NCI-H510A (cell line): ENCODE results near the gene RASGRF2.
"Not testable (repeated sequence)": the region's sequence is repeated elsewhere in the genome, so short reads cannot be mapped to it uniquely, and the experiment has no call there.

Experiments
- DNase-seq: peaks from one replicate; lab custom pipeline; 2025; lab: John Stamatoyannopoulos, UW

RASGRF2 gene

DNA sequence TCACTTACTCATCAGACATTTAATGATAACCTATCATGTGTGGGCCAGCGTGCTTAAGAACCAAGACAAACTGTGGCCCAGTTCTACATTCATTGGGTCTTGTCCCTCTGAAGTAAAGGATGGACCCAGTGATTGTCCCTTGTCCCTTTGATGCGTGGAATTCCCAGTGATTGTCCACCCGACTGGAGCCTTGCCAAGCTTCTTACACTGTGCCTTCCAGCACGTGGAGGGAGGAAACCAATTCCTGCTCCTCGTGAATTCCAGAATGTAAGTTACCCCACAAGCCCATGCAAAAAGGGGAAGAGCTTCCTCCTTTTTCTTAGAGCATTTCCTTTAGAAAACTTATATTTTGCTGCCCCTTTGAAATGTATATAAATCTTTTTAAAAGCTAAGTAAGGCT lies 280.8 kb downstream of the RASGRF2 start:
- no peak for DNase-seq

DNA sequence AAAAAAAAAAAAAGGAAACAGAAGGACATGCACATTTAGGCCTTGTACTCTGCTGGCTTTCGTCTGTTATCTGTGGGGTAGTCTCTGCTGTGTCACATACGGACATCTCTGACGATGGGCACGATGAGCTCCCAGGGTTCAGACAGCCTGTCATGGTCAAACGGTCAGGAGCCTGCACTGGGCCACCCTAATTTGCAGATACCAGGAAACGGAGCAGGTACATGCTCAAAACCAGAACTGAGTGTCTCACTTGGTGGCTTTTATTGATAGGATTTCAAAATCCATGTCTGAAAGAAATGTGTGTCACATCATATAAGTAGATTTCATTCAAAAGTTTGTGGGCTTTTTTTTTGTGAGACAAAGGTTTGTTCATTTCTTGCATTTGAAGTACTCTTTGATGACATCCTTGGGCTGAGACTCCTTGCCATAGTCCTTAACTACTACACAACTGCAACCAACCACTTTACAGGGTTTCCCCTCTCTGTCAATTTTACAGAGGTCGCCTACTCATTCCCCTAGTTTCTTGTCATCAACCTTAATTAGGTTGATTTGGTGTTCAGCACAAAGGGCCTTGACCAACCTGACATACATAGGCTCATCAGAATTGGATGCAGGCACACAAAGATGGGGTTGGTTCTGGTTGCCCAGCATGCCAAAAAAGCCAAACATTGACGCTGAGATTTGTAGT lies 281.9 kb downstream of the RASGRF2 start:
- no peak for DNase-seq

DNA sequence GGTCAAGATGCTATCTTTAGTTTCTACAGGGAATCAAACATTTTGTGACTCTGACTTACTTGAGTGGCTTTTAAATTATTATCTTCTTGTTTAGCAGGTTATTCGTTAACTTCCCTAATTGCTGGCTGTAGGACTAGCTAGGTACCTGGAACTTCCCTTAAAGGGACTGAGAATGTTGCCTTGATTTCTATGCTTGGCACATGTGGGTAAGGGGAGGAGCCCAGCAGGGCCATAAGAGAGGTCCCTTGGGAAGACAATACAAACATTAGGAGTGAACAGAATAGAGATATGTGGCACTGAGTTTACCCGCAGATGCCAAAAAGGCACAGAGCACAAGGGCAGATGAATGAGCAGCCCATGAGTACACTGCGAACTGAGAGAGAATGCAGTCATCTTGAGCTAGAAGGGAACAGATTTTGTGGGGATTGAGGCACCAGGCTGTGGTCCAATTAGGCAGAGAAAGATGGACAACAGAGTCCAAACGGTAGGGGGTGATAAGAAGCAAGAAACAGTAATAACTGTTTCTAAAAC lies 282.8 kb downstream of the RASGRF2 start:
- no peak for DNase-seq

DNA sequence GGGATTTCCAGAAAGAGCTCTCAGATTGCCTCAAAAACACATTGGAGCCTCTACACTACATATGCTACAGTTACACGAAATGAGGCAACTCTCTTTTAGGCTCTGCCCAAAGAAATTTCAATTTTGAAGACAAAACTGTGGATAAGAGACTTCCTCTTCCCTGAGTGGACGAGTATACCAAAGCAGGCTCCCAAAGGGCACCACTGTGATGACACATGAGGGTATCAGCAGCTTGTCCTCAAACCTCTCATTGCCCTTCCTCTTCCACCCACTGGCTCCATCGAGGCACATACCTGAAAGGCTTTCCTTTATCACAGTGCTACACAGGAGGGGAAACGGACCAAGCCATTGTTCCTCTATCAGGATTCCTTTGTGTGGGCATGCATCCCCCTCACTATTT lies 284.3 kb downstream of the RASGRF2 start:
- DNase-seq = no peak

DNA sequence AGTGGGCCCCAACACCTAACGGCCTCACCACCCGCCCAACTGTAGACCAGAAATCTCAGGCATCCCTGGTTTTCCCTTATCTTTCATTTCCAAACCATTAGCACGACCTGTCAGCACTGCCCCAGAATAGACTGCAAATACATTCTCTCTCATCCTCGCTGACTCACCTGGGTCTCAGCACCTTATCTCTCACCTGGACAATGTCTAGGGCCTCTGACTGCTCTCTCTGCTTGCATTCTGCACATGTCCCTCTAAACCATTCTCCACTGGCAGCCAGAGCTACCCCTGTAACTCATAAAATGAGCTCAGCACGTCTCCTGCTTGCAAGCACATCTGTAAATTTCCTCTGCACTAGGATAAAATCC lies 285.7 kb downstream of the RASGRF2 start:
- DNase-seq = no peak

DNA sequence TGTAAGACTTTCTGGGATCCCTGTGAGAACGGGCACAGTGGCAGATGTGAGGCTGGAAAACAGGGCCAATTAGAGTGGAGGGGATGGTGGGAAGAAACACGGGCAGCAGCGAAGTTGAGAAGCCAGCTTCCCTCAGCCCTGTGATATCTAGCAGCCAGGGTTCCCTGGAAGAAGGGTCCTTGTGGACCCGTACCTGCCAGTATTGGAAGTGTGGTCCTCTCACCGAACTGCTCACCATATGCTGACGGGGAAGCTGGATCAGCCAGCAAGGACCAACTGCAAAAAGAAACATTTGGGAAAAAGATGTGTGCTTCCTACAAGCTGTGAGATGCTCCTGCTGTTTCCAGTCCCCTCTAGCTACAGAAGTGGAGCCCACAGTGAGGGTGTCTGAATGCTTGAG lies 286.5 kb downstream of the RASGRF2 start:
- DNase-seq = no peak

DNA sequence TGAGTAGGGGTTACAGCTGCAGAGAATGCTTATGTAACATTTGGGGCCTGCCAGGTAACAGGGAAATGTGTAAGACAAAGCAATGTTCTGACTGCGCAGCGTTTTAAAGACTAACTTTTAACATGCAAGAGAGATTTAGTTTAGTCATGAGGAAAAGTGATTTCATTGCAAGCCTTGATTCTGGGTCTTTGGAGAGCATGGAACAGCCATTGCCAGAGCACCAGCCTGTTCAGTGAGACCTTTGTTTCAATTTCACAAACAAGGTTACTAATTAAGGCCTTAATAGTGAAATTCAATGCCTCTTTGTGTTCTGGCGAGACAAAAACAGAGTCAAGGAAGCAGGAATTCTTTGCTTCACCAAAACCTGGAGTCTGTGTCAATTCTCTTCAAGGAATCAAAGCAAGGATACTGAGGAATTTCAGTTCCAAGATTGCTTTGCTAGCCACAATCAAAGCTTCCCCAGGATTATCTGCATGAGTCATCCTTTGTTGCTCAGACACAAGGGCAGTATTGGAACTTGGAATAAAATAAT lies 287.3 kb downstream of the RASGRF2 start:
- no peak for DNase-seq

DNA sequence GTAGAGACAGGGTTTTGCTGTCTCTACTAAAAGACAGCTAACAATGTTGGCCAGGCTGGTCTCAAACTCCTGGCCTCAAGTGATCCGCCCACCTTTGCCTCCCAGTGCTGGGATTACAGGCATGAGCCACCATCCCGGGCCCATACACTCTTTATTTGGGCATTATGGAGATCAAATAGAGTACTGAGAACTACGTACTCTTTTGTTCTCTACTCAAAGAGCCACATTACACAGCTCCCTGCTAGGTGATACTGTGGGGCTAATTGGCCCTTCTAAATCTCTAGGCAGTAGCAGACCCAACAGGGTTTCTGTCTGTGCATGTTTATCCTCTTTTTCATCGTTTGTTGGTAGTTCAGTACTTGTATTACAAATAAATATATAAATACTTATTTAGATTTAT lies 289.1 kb downstream of the RASGRF2 start:
- DNase-seq = no peak

DNA sequence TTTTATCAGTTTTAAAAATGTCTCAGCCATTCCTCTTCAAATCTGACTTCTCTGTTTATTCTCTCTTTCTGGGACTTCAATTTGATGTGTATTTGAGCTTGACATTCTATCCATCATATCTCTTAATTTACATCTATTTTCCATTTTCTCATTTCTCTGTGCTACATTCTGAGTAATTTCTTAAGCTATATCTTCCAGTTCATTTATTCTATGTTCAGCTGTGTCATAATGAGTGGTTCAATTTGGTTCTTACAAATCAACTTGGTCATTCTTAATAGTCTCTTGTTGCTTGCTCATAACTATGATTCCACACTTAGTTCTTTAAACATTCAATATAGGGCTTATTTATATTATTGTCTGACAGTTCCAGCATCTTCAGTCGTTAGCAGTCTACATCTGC lies 289.8 kb downstream of the RASGRF2 start:
- no peak for DNase-seq

DNA sequence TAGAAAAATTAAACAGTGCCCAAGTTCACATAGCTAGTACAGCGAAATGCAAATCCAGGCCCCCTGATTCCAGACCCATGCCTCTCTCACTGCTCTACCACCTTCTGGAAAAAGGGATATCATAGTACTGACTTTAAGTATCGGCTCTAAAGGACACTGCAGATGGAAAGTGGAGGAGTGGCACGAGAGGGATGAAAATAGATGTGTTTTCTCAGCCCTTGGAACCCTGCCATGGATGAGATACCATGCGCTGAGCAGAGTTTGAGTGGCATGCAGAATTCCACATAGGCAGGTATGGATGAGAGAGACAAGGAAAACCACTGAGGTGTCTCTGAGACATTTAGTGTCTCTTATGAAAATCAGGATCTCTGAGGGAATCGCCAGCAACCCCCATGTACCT lies 291.8 kb downstream of the RASGRF2 start:
- no peak for DNase-seq

DNA sequence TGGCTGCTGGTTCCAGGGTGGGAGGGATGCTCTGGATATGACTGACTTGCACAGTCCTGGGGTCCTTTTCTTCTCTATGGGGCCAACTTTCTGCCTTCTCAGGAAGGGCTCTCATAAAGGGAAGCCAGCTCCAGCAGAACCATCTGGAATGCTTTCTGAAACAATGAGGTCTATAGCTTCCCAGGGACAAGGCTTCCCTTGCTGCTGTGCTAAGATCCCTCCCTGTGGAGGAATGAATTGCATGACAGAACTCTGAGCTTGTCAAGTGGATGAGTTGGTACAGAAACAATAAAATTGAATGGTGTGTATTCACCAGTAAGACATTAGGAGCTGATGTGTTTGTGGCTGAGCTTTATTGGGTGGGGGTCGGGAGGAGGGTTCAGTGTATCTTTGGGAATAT lies 292.7 kb downstream of the RASGRF2 start:
- DNase-seq = no peak

DNA sequence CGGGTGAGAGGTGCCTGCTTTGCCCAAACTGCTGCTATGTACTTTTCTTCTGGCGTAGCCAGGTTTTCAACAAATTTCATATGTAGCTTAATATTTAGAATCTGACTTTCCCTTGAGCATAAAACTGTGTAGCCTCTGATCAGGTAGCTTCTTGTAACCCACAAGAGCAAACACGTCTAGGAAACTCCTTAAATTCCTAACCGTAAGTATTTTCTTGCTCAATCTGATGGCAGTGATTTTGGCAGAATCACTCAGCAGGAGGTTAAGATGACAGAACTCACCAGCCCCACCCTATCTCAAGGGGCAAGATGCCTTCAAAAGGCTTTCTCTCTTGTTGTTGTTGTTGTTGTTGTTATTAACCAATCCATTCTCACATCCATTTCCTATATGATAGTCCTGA lies 293.7 kb downstream of the RASGRF2 start:
- DNase-seq = no peak

DNA sequence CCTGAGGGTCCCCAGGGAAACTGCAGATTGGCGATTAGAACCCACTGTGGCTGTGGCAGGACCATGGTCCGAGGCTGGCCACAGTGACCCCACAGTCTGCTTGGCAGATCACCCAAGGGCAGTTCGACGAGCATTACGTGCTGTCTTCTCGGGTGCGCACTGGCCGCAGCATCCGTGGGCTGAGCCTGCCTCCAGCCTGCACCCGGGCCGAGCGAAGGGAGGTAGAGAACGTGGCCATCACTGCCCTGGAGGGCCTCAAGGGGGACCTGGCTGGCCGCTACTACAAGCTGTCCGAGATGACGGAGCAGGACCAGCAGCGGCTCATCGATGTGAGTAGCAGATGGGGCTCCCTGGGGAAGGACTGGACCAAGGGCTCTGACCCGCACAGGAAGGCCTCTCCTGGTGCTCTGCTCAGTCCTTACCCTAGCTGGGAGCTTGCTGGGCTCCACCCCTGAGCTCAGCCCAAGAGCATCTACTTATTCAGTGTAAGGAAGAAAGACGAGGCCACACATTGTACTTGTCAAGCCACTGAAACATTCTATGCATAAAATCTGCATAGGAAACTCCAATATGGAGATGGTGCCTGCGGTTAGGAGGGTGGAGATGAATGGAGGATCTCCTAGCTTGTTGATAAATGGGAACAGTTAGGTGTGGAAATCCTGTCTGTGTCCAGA lies 294.9 kb downstream of the RASGRF2 start:
- DNase-seq = no peak

DNA sequence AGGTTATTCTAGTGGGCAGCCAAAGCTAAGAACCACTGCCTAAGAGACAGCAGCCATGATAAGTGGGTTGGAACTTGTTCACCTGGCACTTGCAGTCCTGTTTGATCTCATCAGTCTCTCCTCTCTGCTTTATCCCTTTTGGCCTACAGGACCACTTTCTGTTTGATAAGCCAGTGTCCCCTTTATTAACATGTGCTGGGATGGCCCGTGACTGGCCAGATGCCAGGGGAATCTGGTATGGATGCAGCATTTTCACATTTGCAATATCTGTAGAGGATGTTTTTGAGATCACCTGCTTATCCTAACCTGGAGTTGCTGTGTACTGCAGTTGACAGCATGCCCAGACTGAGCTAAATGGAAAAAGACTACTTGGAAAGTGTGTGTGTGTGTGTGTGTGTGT lies 296.6 kb downstream of the RASGRF2 start:
- DNase-seq = no peak

DNA sequence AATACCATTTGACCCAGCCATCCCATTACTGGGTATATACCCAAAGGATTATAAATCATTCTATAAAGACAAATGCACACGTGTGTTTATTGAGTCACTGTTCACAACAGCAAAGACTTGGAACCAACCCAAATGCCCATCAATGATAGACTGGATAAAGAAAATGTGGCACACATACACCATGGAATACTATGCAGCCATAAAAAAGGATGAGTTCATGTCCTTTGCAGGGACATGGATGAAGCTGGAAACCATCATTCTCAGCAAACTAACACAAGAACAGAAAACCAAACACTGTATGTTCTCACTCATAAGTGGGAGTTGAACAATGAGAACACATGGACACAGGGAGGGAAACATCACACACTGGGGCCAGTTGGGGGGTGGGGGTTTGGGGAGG lies 302.6 kb downstream of the RASGRF2 start:
- DNase-seq = not testable (repeated sequence)

DNA sequence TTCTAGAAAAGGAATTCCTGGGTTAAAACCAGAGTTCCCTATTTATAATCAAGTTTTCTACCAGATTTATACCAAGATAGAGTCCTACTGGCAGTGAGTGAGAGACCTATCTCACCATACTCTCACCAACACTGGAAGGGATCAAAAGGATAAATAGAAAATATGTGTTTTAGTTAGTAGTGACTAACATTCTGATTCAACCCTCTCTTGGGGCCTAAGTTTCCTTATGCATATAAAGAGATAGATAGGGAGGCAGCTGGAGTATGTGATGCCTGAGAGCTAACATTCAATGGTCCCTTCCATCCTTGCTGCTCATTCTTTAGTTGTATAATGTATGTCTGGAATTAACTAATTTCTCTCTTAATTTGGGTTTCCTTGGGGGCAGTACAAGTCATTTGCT lies 304.9 kb downstream of the RASGRF2 start:
- DNase-seq = no peak

DNA sequence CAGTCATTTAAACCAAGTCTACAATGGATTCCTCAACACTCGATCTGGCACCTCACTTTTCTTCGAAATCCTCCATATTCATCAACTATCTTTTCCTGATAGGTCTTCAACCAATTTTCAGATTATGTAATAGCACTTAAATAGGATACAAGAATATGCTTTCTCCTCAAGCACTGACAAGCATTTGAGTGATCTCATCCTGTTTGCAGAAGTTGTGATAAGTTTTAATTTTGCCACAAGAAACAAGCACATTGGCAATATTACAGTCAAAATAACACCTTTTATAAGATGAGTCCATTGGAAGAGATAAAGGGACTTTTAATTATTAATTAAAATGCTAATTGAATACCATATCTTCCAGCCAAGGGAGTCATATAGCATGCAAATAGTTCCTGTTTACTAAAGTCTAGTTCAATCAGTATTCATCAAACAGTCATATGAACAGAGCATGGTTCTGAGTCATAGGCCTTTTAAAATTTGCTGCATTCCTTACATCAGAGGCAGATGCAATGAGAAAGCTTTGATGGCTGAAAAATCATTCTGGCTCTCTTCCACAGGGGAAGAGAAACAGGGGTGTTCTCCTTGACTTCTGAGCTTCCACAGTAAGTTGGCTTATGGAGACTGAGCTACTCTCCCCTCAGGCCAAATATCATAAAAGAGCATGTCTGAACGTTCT lies 308.5 kb downstream of the RASGRF2 start:
- DNase-seq = no peak

DNA sequence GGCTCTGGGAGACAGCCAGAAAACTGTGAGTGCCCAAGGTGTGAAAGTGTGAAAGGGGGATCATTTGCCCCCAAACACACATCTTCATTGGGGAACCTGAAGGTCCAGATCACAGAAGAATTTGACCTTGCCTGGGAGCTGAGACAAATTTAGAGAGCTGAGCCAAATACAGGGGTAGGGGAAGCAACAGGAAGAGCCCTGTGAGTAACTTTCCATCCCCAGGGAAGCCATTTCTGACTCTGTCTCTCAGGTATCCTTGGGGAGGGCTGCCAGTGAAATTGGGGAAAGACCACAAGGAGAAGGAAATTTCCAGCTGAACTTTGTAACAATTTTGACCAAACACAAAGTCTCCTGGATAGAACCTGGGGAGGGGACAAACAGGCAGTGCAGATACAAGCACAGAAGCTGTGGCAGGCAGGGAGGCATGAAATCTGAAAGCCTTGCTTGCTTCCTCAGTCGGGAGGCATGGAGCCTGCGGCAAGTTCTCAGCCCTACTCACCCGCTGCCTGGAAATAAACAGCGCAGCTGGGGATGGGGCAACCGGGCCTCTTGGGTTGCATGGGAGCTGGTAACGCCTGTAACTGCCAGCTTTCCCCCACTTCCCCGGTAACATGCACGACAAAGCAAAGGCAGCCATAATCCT lies 309.7 kb downstream of the RASGRF2 start:
- no peak for DNase-seq

DNA sequence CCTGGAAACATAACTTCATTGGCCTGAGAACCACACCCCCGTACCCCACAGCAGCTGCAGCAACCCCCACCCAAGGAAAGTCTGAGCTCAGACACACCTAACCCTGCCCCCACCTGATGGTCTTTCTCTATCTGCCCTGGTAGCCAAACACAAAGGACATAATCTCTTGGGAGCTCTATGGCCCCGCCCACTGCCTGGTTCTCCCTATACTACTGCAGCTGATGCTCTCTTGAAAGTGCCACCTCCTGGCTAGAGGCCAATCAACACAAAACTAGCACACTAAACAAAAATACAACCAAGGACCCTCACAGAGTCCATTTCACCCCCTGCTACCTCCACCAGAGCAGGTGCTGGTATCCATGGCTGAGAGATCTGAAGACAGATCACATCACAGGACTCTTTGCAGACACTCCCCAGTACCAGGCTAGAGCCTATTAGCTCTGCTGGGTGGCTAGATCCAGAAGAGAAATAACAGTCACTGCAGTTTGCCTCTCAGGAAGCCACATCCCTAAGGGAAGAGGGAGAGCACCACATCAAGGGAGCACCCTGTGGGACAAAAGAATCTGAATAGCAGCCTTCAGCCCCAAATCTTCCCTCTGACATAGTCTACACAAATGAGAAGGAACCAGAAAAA lies 310.3 kb downstream of the RASGRF2 start:
- DNase-seq = not testable (repeated sequence)
